HTR-8/SVneo (cell line): ENCODE measurements around the gene KDELR3.

Source experiments
- DNase-seq: peaks from one replicate; pipeline ENCODE4 v3.0.0; 2011; ENCODE audit warnings: low spot score, mixed read lengths; ENCODE audit not compliant: insufficient read length
- FAIRE-seq: peaks from 2 replicates; lab custom pipeline; 2011; peaks lifted over from hg19 to GRCh38; lab: Jason Lieb, UNC

Gene KDELR3

GRCh38 chr22:38505541-38506117 is 37.7 kb downstream of the KDELR3 start:
- DNase-seq (no peak), FAIRE-seq (no peak)

- FAIRE-seq (peak; percentile 44), DNase-seq (peak; percentile 80)
Measured at GRCh38 chr22:38506118-38506962, 38.4 kb downstream of the KDELR3 start, which contains the start of gene DDX17. Gene DDX17, minus strand, starts transcription at chr22:38506311.

GRCh38 chr22:38510416-38510970 is 42.6 kb downstream of the KDELR3 start:
- DNase-seq = no peak
- no peak for FAIRE-seq

GRCh38 chr22:38513063-38513462 is 45.2 kb downstream of the KDELR3 start:
- FAIRE-seq = no peak
- no peak for DNase-seq

GRCh38 chr22:38518620-38519019 is 50.7 kb downstream of the KDELR3 start:
- FAIRE-seq = no peak
- no peak for DNase-seq

GRCh38 chr22:38519453-38520250 is 51.8 kb downstream of the KDELR3 start:
- no peak for FAIRE-seq
- no peak for DNase-seq

- DNase-seq (no peak), FAIRE-seq (no peak)
Measured at GRCh38 chr22:38523029-38523428, 55.1 kb downstream of the KDELR3 start.

- DNase-seq (no peak), FAIRE-seq (no peak)
Measured at GRCh38 chr22:38523479-38523878, 55.6 kb downstream of the KDELR3 start.

GRCh38 chr22:38524429-38524828 is 56.5 kb downstream of the KDELR3 start:
- no peak for DNase-seq
- no peak for FAIRE-seq

- DNase-seq (no peak), FAIRE-seq (no peak)
Measured at GRCh38 chr22:38531251-38531938, 63.5 kb downstream of the KDELR3 start.
